ENCODE measurements around the gene RNF112.
"Not testable (repeated sequence)": the region's sequence is repeated elsewhere in the genome, so short reads cannot be mapped to it uniquely, and the experiment has no call there.

RNF112 gene

GRCh38 chr17:19431691-19432090, 20.7 kb downstream of the RNF112 start:
- TF ChIP-seq CTCF (IDR thresholded peaks at IDR 0.05; ENCODE audit: low read depth, low read length) = no peak
- no peak overlapping the region for H3K4me3 ChIP-seq (ENCODE audit: low read depth, low read length)
- in situ Hi-C loops (cut with HindIII; ENCODE audit: low sequenced_read_pairs) = no loop called here
- no peak for DNase-seq (ENCODE audit: low read depth, low spot score)

- H3K4me3 ChIP-seq (ENCODE audit: low read depth, low read length) = no peak overlapping the region
- no peak for TF ChIP-seq CTCF (IDR thresholded peaks at IDR 0.05; ENCODE audit: low read depth, low read length)
- no peak for DNase-seq (ENCODE audit: low read depth, low spot score)
- in situ Hi-C loops (cut with HindIII; ENCODE audit: low sequenced_read_pairs) = no loop called here
Observed at GRCh38 chr17:19433255-19433654, 22.2 kb downstream of the RNF112 start.

GRCh38 chr17:19433727-19434340, 22.8 kb downstream of the RNF112 start:
- no peak for TF ChIP-seq CTCF (IDR thresholded peaks at IDR 0.05; ENCODE audit: low read depth, low read length)
- no peak for DNase-seq (ENCODE audit: low read depth, low spot score)
- in situ Hi-C loops (cut with HindIII; ENCODE audit: low sequenced_read_pairs) = no loop called here

GRCh38 chr17:19440421-19440820, 29.4 kb downstream of the RNF112 start:
- in situ Hi-C loops (cut with HindIII; ENCODE audit: low sequenced_read_pairs) = no loop called here
- TF ChIP-seq CTCF (IDR thresholded peaks at IDR 0.05; ENCODE audit: low read depth, low read length) = no peak
- no peak overlapping the region for H3K4me3 ChIP-seq (ENCODE audit: low read depth, low read length)
- no peak for DNase-seq (ENCODE audit: low read depth, low spot score)

More at GRCh38 chr17:19433727-19434340, 22.8 kb downstream of the RNF112 start:
- H3K4me3 ChIP-seq (ENCODE audit: low read depth, low read length) = no peak overlapping the region

GRCh38 chr17:19441288-19441687, 30.3 kb downstream of the RNF112 start:
- H3K4me3 ChIP-seq (ENCODE audit: low read depth, low read length); in situ Hi-C loops (cut with HindIII; ENCODE audit: low sequenced_read_pairs); DNase-seq (ENCODE audit: low read depth, low spot score): not testable (repeated sequence)

- TF ChIP-seq CTCF (IDR thresholded peaks at IDR 0.05; ENCODE audit: low read depth, low read length) = no peak
- H3K4me3 ChIP-seq (ENCODE audit: low read depth, low read length) = no peak overlapping the region
- in situ Hi-C loops (cut with HindIII; ENCODE audit: low sequenced_read_pairs) = no loop called here
- no peak for DNase-seq (ENCODE audit: low read depth, low spot score)
Observed at GRCh38 chr17:19442731-19443130, 31.7 kb downstream of the RNF112 start.

GRCh38 chr17:19443148-19443547, 32.1 kb downstream of the RNF112 start:
- DNase-seq (ENCODE audit: low read depth, low spot score) = no peak
- no peak overlapping the region for H3K4me3 ChIP-seq (ENCODE audit: low read depth, low read length)
- no peak for TF ChIP-seq CTCF (IDR thresholded peaks at IDR 0.05; ENCODE audit: low read depth, low read length)
- in situ Hi-C loops (cut with HindIII; ENCODE audit: low sequenced_read_pairs) = no loop called here

Data from astrocyte of the spinal cord (primary cell).